IMR-90 (cell line): ENCODE measurements around the gene TRIM66. TPM values are rescaled to one million over a fixed set of nuclear protein-coding genes. Genes with fewer than 3 reads are reported as not detected.

Source experiments
- ATAC-seq: fragments of 200-7000 bp; cut with Tn5 transposase; 2 replicates; pipeline ENCODE4 v1.9.1; 2020; ENCODE audit warnings: low read depth, mild to moderate bottlenecking, moderate library complexity
- BruUV-seq: library from RNA; stranded (reverse); fragments of 400-500 nt; replicated peaks from 2 replicates; lab custom pipeline; 2021; lab: Mats Ljungman, UMichigan
- CTCF ChIA-PET: fragments of 300-600 bp; formaldehyde crosslinking; extraction: SDS; loops from one replicate; lab custom pipeline; 2021; ENCODE audit warnings: antibody characterized with exemption; lab: Yijun Ruan, JAX
- POLR2A ChIA-PET: fragments of 300-600 bp; sonication (Branson Sonifier 250); formaldehyde crosslinking; loops from one replicate; lab custom pipeline; 2022; ENCODE audit warnings: antibody characterized with exemption; ENCODE audit not compliant: unreplicated experiment; lab: Charles Lee
- DNase-seq: peaks from one replicate; pipeline ENCODE4 v3.0.0; 2013
- H2AFZ ChIP-seq: replicated peaks from 2 replicates; pipeline ENCODE3; 2013; ENCODE audit warnings: low read length, mild to moderate bottlenecking; ENCODE audit not compliant: poor library complexity
- H2AK5ac ChIP-seq: 2 replicates; pipeline ENCODE4 v1.6.1; 2013; ENCODE audit warnings: low read depth, low read length, inconsistent platforms
- H2AK9ac ChIP-seq: replicated peaks from 2 replicates; pipeline ENCODE3; 2013; ENCODE audit warnings: mild to moderate bottlenecking, low read depth, low read length, moderate library complexity; ENCODE audit not compliant: poor library complexity
- H2BK120ac ChIP-seq: 2 replicates; pipeline ENCODE4 v1.6.1; 2013; ENCODE audit warnings: low read depth, low read length, inconsistent platforms
- H2BK15ac ChIP-seq: 3 replicates; pipeline ENCODE4 v1.6.1; 2013; ENCODE audit warnings: low read depth, low read length, inconsistent platforms
- H2BK20ac ChIP-seq: 2 replicates; pipeline ENCODE4 v1.6.1; 2013; ENCODE audit warnings: low read depth, mild to moderate bottlenecking, inconsistent platforms, low read length, moderate library complexity
- H2BK5ac ChIP-seq: 2 replicates; pipeline ENCODE4 v1.6.1; 2013; ENCODE audit warnings: mild to moderate bottlenecking, low read depth, low read length, inconsistent platforms; ENCODE audit not compliant: poor library complexity, severe bottlenecking
- H3K14ac ChIP-seq: replicated peaks from 2 replicates; pipeline ENCODE4 v1.6.1; 2013; ENCODE audit warnings: low read depth, low read length, inconsistent platforms
- H3K18ac ChIP-seq: 2 replicates; pipeline ENCODE4 v1.6.1; 2013; ENCODE audit warnings: low read depth, low read length, control low read depth
- H3K23ac ChIP-seq: 2 replicates; pipeline ENCODE4 v1.6.1; 2013; ENCODE audit warnings: low read depth, low read length, inconsistent platforms
- H3K27ac ChIP-seq: 2 replicates; pipeline ENCODE4 v1.5.1; 2013; ENCODE audit warnings: mild to moderate bottlenecking, control low read depth, low read length; ENCODE audit not compliant: insufficient read depth
- H3K27me3 ChIP-seq: 2 replicates; pipeline ENCODE4 v1.6.1; 2013; ENCODE audit warnings: low read length; ENCODE audit not compliant: control insufficient read depth, insufficient read depth
- H3K36me3 ChIP-seq: 2 replicates; pipeline ENCODE4 v1.6.1; 2013; ENCODE audit warnings: low read length, mixed read lengths; ENCODE audit not compliant: control insufficient read depth, insufficient read depth
- H3K4ac ChIP-seq: 2 replicates; pipeline ENCODE4 v1.6.1; 2013; ENCODE audit warnings: low read depth, low read length, inconsistent platforms
- H3K4me1 ChIP-seq: 2 replicates; pipeline ENCODE4 v1.6.1; 2013; ENCODE audit warnings: low read length, mixed read lengths; ENCODE audit not compliant: control insufficient read depth, insufficient read depth
- H3K4me2 ChIP-seq: 2 replicates; pipeline ENCODE4 v1.6.1; 2013; ENCODE audit warnings: low read depth, mild to moderate bottlenecking, control low read depth, low read length, moderate library complexity
- H3K4me3 ChIP-seq: 2 replicates; pipeline ENCODE4 v1.5.1; 2013; ENCODE audit warnings: low read depth, mild to moderate bottlenecking, control low read depth, low read length, moderate library complexity; ENCODE audit not compliant: insufficient read depth
- H3K56ac ChIP-seq: 2 replicates; pipeline ENCODE4 v1.6.1; 2013; ENCODE audit warnings: low read length, inconsistent platforms; ENCODE audit not compliant: insufficient read depth; ENCODE audit errors: extremely low read depth
- H3K79me1 ChIP-seq, 2 experiments: 2 replicates each; pipeline ENCODE4 v1.6.1; 2013; ENCODE audit warnings: low read length in 2 of 2, inconsistent platforms in 1 of 2, low read depth in 1 of 2
- H3K9ac ChIP-seq: 2 replicates; pipeline ENCODE4 v1.6.1; 2013; ENCODE audit warnings: low read depth, low read length, control low read depth
- H3K9me1 ChIP-seq: 2 replicates; pipeline ENCODE4 v1.6.1; 2013; ENCODE audit warnings: low read length, inconsistent platforms; ENCODE audit not compliant: insufficient read depth
- H3K9me3 ChIP-seq: 2 replicates; pipeline ENCODE4 v1.6.1; 2013; ENCODE audit warnings: low read length; ENCODE audit not compliant: control insufficient read depth, insufficient read depth
- H4K20me1 ChIP-seq: 2 replicates; pipeline ENCODE4 v1.6.1; 2013; ENCODE audit warnings: low read length, inconsistent platforms; ENCODE audit not compliant: insufficient read depth
- H4K5ac ChIP-seq: 2 replicates; pipeline ENCODE4 v1.6.1; 2013; ENCODE audit warnings: mild to moderate bottlenecking, low read depth, low read length, control low read depth
- H4K8ac ChIP-seq, 2 experiments: 2 replicates each; pipeline ENCODE4 v1.6.1; 2013; ENCODE audit warnings: low read depth in 2 of 2, low read length in 2 of 2, control low read depth in 1 of 2, inconsistent platforms in 1 of 2
- H4K91ac ChIP-seq: 2 replicates; pipeline ENCODE4 v1.6.1; 2013; ENCODE audit warnings: low read depth, low read length, inconsistent platforms; ENCODE audit not compliant: insufficient read depth
- CEBPB ChIP-seq: IDR thresholded peaks from 2 replicates; pipeline ENCODE4 v1.6.1; 2012; ENCODE audit warnings: low read depth, low read length, improper control_type of control experiment
- CHD1 ChIP-seq: IDR thresholded peaks from 2 replicates; pipeline ENCODE4 v1.6.1; 2012; ENCODE audit warnings: low read depth, low read length, improper control_type of control experiment
- CTCF ChIP-seq: conservative IDR thresholded peaks from 2 replicates; pipeline ENCODE4 v1.5.1; 2012; ENCODE audit warnings: mild to moderate bottlenecking, low read depth, low read length, improper control_type of control experiment
- ELK1 ChIP-seq: fragments of 150-350 bp; IDR thresholded peaks from 2 replicates; pipeline ENCODE4 v1.6.1; 2016; ENCODE audit warnings: low read depth, mild to moderate bottlenecking, low read length, moderate library complexity, borderline replicate concordance
- POLR2A ChIP-seq: IDR thresholded peaks from 2 replicates; pipeline ENCODE4 v1.6.1; 2012; ENCODE audit warnings: mild to moderate bottlenecking, low read depth, low read length
- USF2 ChIP-seq: fragments of 150-350 bp; IDR thresholded peaks from 2 replicates; pipeline ENCODE4 v1.6.1; 2017; ENCODE audit warnings: mild to moderate bottlenecking, antibody characterized with exemption, low read length, low read depth
- WGBS, 2 experiments: methylation state at CpG; one replicate each; pipeline versions ENCODE4 v1.1.5 to v1.1.7; 2013; ENCODE audit warnings: missing lambda C conversion rate in 2 of 2; ENCODE audit not compliant: insufficient read length in 1 of 2; ENCODE audit errors: extremely low coverage in 2 of 2; 5-methylcytosine and 5-hydroxymethylcytosine counted together
- dilution Hi-C: fragments of 300-500 bp; cut with HindIII; formaldehyde crosslinking; loops from one replicate; pipeline ENCODE4 v1.14.3; 2018; ENCODE audit warnings: low sequenced_read_pairs; ENCODE audit not compliant: unreplicated experiment
- in situ Hi-C: fragments of 300-500 bp; cut with MboI; formaldehyde crosslinking; loops from 3 replicates; pipeline ENCODE4 v1.14.3; 2019; ENCODE audit warnings: low sequenced_read_pairs, inconsistent platforms, mixed read lengths
- intact Hi-C: fragments of 100-400 bp; cut with micrococcal nuclease; formaldehyde crosslinking; loops from 2 replicates; pipeline ENCODE4 v1.10.0; 2022
- polyA plus RNA-seq, 3 experiments: library from polyadenylated mRNA; depleted of rRNA; stranded (reverse); fragments of >200 nt; gene quantifications; 2 replicates each; pipeline ENCODE4 v1.2.3, GENCODE V29; 2012; ENCODE audit warnings: low replicate concordance in 1 of 3
- total RNA-seq: library from RNA; depleted of rRNA; stranded (reverse); fragments of >200 nt; gene quantifications from 2 replicates; pipeline ENCODE4 v1.2.3, GENCODE V29; 2012

Gene TRIM66
- total and polyA plus RNA-seq, 2 of the 4 experiments (the other 2 are of a cell fraction), result 4.4 to 5.0 TPM

GRCh38 chr11:8720352-8720751 lies 37.9 kb upstream of the TRIM66 start:
- H2AK9ac ChIP-seq, result peak overlapping the region; percentile 92
- CTCF ChIA-PET, result interaction anchor here (1.2 to 1.5 kb wide), 2 partner anchors 31 to 48 kb away, joined by 4 to 9 read pairs; no protein-coding TSS in a partner anchor
- H4K8ac ChIP-seq, result peak overlapping the region; percentile 54 to 97
- no peak overlapping the region for H3K4me3 ChIP-seq
- H2BK20ac ChIP-seq, result peak overlapping the region; percentile 98
- H2AFZ ChIP-seq, result peak overlapping the region; percentile 33
- peak overlapping the region; percentile 100 for H3K23ac ChIP-seq
- dilution Hi-C loops (no loop called here), in situ Hi-C loops (no loop called here), intact Hi-C loops (loop anchor here (2.0 to 10.0 kb wide), 2 partner anchors 68 to 194 kb away; partner anchors contain the start of gene AKIP1)
- WGBS, 2 experiments, result no CpG with 5 or more reads among the region's 3 CpGs
- peak overlapping the region; percentile 99 for H2BK120ac ChIP-seq
- no peak overlapping the region for H3K4me2 ChIP-seq
- peak overlapping the region; percentile 95 for H4K5ac ChIP-seq
- H2BK15ac ChIP-seq, result peak overlapping the region; percentile 69
- DNase-seq, result peak; percentile 18
- peak overlapping the region; percentile 93 for H3K18ac ChIP-seq
- H3K14ac ChIP-seq, result peak overlapping the region; percentile 97
- peak overlapping the region; percentile 99 for H2BK5ac ChIP-seq
- H3K9ac ChIP-seq, result peak overlapping the region; percentile 20
- peak overlapping the region; percentile 100 for H3K4ac ChIP-seq
- H2AK5ac ChIP-seq, result peak overlapping the region; percentile 98
- peaks cover 25% of the 10 kb centered on the region for H3K36me3 ChIP-seq
- H4K20me1 ChIP-seq, result no peaks in the 10 kb centered on the region
- peaks cover 60% of the 10 kb centered on the region for H3K4me1 ChIP-seq
- TF ChIP-seq POLR2A (no peak), CTCF (no peak), ELK1 (no peak), USF2 (no peak), CHD1 (no peak), CEBPB (no peak)
- H3K9me1 ChIP-seq, result peaks cover 68% of the 10 kb centered on the region
- no peak for ATAC-seq
- POLR2A ChIA-PET, result no interaction called here
- peak overlapping the region; percentile 97 for H3K56ac ChIP-seq
- no peaks in the 10 kb centered on the region for H3K9me3 ChIP-seq
- H4K91ac ChIP-seq, result peak overlapping the region; percentile 99
- H3K27me3 ChIP-seq, result no peaks in the 10 kb centered on the region
- BruUV-seq, result no TSS peak
- peak overlapping the region; percentile 99 for H3K27ac ChIP-seq
- peaks cover 19 to 81% of the 10 kb centered on the region in 2 experiments for H3K79me1 ChIP-seq
